HepG2 (cell line): ENCODE results near the gene G0S2. TPM values are rescaled to one million over a fixed set of nuclear protein-coding genes. Genes with fewer than 3 reads are reported as not detected.

ENCODE experiments used
- ARHGAP35 ChIP-seq: sonication (generic); formaldehyde crosslinking; IDR thresholded peaks from 2 replicates; pipeline ENCODE4 v1.9.0; 2022; ENCODE audit warnings: mild to moderate bottlenecking, inconsistent platforms, moderate library complexity, missing genetic modification reagents, borderline replicate concordance
- BRCA1 ChIP-seq: sonication (generic); formaldehyde crosslinking; IDR thresholded peaks from 2 replicates; pipeline ENCODE4 v1.4.0; 2020; ENCODE audit warnings: missing genetic modification reagents
- CEBPG ChIP-seq: IDR thresholded peaks from 2 replicates; pipeline ENCODE4 v1.6.1; 2016
- GATAD2A ChIP-seq: IDR thresholded peaks from 2 replicates; pipeline ENCODE4 v1.6.1; 2016
- HNRNPLL ChIP-seq: fragments of 200-400 bp; formaldehyde crosslinking; IDR thresholded peaks from 2 replicates; pipeline ENCODE4 v1.6.1; 2017; ENCODE audit warnings: mild to moderate bottlenecking, low read depth, low read length; ENCODE audit not compliant: poor library complexity, severe bottlenecking
- IRF2 ChIP-seq: IDR thresholded peaks from 2 replicates; pipeline ENCODE4 v1.6.1; 2018; ENCODE audit warnings: missing genetic modification reagents, missing compliant biosample characterization
- KAT7 ChIP-seq: IDR thresholded peaks from 2 replicates; pipeline ENCODE4 v1.6.1; 2018; ENCODE audit warnings: borderline replicate concordance, missing compliant biosample characterization
- MTA1 ChIP-seq: sonication (generic); formaldehyde crosslinking; IDR thresholded peaks from 2 replicates; pipeline ENCODE4 v1.4.0; 2020; ENCODE audit warnings: missing genetic modification reagents, mild to moderate bottlenecking, borderline replicate concordance
- POLR2AphosphoS2 ChIP-seq: IDR thresholded peaks from 2 replicates; pipeline ENCODE4 v1.6.1; 2011; ENCODE audit warnings: low read depth, low read length, improper control_type of control experiment
- RBM39 ChIP-seq: fragments of 200-400 bp; formaldehyde crosslinking; IDR thresholded peaks from one replicate; pipeline ENCODE4 v1.6.1; 2018; ENCODE audit warnings: antibody characterized with exemption, mild to moderate bottlenecking, low read depth, low read length; ENCODE audit not compliant: poor library complexity, severe bottlenecking
- SIX4 ChIP-seq: sonication (generic); formaldehyde crosslinking; IDR thresholded peaks from 2 replicates; pipeline ENCODE4 v1.4.0; 2020; ENCODE audit warnings: missing genetic modification reagents
- ZNF12 ChIP-seq: sonication (generic); formaldehyde crosslinking; IDR thresholded peaks from 2 replicates; pipeline ENCODE4 v1.5.0; 2020; ENCODE audit warnings: missing genetic modification reagents
- ZNF263 ChIP-seq: sonication (generic); formaldehyde crosslinking; IDR thresholded peaks from 2 replicates; pipeline ENCODE4 v1.4.0; 2020; ENCODE audit warnings: missing genetic modification reagents
- ZNF430 ChIP-seq: sonication (generic); formaldehyde crosslinking; IDR thresholded peaks from 2 replicates; pipeline ENCODE4 v1.9.0; 2021; ENCODE audit warnings: mild to moderate bottlenecking, missing genetic modification reagents
- ZNF543 ChIP-seq: sonication (generic); formaldehyde crosslinking; IDR thresholded peaks from 2 replicates; pipeline ENCODE4 v1.4.0; 2020; ENCODE audit warnings: mild to moderate bottlenecking, missing genetic modification reagents
- ZNF547 ChIP-seq: sonication (generic); formaldehyde crosslinking; IDR thresholded peaks from 2 replicates; pipeline ENCODE4 v1.5.1; 2020; ENCODE audit warnings: mild to moderate bottlenecking, missing genetic modification reagents
- ZNF598 ChIP-seq: sonication (generic); formaldehyde crosslinking; IDR thresholded peaks from 2 replicates; pipeline ENCODE4 v1.5.1; 2020; ENCODE audit warnings: mild to moderate bottlenecking, missing genetic modification reagents, borderline replicate concordance
- ZNF713 ChIP-seq: sonication (generic); formaldehyde crosslinking; IDR thresholded peaks from 2 replicates; pipeline ENCODE4 v1.4.0; 2020; ENCODE audit warnings: mild to moderate bottlenecking, missing genetic modification reagents
- polyA plus RNA-seq, 8 experiments: library from polyadenylated mRNA; depleted of rRNA in 3 of 8; stranded (reverse) in 7 of 8; unstranded in 1 of 8; fragments of >200 nt; fragmentation: Illumina TruSeq in 4 of 8; extraction: Trizol in 4 of 8; gene quantifications; 2 replicates each; pipeline versions ENCODE4 v1.2.1 to v1.2.3, GENCODE V29; 2011 to 2016; ENCODE audit warnings: low read depth in 4 of 8, missing spikeins in 1 of 8, mixed read lengths in 1 of 8; ENCODE audit not compliant: insufficient read depth in 1 of 8
- total RNA-seq, 5 experiments: library from RNA; depleted of rRNA; stranded (reverse); fragments of >200 nt; fragmentation: Illumina TruSeq; extraction: Trizol; gene quantifications; 2 replicates each; pipeline ENCODE4 v1.2.3, GENCODE V29; 2016; ENCODE audit warnings: low read depth in 1 of 5
- TF ChIP-seq, protein P1 (sequence below): fragments of 450-650 bp; IDR thresholded peaks from 2 replicates; pipeline ENCODE4 v1.6.1; 2017; ENCODE audit warnings: mild to moderate bottlenecking
- TF ChIP-seq, protein P2 (sequence below): sonication (generic); formaldehyde crosslinking; IDR thresholded peaks from 2 replicates; pipeline ENCODE4 v1.5.1; 2020; ENCODE audit warnings: missing genetic modification reagents, mild to moderate bottlenecking, borderline replicate concordance
- TF ChIP-seq, protein P3 (sequence below): sonication (generic); formaldehyde crosslinking; IDR thresholded peaks from 2 replicates; pipeline ENCODE4 v1.5.1; 2020; ENCODE audit warnings: mild to moderate bottlenecking, moderate library complexity, missing genetic modification reagents
- TF ChIP-seq, protein P4 (sequence below): sonication (generic); formaldehyde crosslinking; IDR thresholded peaks from 2 replicates; pipeline ENCODE4 v1.4.0; 2020; ENCODE audit warnings: missing genetic modification reagents

G0S2 gene
- total and polyA plus RNA-seq, 2 of the 13 experiments (the other 11 are each of a cell fraction or from before 2014, with no cell fraction given) = not detected

DNA sequence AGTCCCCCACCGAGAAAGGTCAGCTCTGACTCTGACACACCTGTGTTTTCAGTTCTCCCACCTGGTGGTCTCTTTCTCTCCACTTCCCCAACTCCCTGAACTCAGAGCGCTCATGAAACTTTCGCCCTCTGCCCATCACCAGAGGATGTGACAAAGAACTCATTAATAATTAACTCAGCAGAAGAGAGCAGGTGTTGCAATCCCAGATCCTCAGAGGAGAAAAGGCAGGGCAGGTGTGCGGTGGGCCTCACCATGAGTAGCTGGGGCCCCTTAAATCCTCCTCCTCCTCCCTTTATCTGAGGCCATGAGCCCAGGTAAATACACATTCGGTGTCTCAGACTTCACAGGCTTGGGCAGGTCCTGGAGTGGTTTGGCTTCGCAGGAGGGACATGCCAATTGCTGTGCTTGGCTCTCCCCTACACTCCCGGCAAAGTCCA is 21.3 kb upstream of the G0S2 start (continued):
- TF ChIP-seq ZNF430 = no peak
- TF ChIP-seq, protein P1, sequence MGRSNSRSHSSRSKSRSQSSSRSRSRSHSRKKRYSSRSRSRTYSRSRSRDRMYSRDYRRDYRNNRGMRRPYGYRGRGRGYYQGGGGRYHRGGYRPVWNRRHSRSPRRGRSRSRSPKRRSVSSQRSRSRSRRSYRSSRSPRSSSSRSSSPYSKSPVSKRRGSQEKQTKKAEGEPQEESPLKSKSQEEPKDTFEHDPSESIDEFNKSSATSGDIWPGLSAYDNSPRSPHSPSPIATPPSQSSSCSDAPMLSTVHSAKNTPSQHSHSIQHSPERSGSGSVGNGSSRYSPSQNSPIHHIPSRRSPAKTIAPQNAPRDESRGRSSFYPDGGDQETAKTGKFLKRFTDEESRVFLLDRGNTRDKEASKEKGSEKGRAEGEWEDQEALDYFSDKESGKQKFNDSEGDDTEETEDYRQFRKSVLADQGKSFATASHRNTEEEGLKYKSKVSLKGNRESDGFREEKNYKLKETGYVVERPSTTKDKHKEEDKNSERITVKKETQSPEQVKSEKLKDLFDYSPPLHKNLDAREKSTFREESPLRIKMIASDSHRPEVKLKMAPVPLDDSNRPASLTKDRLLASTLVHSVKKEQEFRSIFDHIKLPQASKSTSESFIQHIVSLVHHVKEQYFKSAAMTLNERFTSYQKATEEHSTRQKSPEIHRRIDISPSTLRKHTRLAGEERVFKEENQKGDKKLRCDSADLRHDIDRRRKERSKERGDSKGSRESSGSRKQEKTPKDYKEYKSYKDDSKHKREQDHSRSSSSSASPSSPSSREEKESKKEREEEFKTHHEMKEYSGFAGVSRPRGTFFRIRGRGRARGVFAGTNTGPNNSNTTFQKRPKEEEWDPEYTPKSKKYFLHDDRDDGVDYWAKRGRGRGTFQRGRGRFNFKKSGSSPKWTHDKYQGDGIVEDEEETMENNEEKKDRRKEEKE = no peak
- TF ChIP-seq, protein P2, sequence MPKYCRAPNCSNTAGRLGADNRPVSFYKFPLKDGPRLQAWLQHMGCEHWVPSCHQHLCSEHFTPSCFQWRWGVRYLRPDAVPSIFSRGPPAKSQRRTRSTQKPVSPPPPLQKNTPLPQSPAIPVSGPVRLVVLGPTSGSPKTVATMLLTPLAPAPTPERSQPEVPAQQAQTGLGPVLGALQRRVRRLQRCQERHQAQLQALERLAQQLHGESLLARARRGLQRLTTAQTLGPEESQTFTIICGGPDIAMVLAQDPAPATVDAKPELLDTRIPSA = no peak
- TF ChIP-seq ZNF713 (CRISPR knock-in tag) = no peak
- TF ChIP-seq, protein P3, sequence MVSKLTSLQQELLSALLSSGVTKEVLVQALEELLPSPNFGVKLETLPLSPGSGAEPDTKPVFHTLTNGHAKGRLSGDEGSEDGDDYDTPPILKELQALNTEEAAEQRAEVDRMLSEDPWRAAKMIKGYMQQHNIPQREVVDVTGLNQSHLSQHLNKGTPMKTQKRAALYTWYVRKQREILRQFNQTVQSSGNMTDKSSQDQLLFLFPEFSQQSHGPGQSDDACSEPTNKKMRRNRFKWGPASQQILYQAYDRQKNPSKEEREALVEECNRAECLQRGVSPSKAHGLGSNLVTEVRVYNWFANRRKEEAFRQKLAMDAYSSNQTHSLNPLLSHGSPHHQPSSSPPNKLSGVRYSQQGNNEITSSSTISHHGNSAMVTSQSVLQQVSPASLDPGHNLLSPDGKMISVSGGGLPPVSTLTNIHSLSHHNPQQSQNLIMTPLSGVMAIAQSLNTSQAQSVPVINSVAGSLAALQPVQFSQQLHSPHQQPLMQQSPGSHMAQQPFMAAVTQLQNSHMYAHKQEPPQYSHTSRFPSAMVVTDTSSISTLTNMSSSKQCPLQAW (CRISPR knock-in tag) = peak; percentile 90
- TF ChIP-seq SIX4 (CRISPR knock-in tag) = no peak
- TF ChIP-seq ARHGAP35 (CRISPR knock-in tag) = no peak
- TF ChIP-seq, protein P4, sequence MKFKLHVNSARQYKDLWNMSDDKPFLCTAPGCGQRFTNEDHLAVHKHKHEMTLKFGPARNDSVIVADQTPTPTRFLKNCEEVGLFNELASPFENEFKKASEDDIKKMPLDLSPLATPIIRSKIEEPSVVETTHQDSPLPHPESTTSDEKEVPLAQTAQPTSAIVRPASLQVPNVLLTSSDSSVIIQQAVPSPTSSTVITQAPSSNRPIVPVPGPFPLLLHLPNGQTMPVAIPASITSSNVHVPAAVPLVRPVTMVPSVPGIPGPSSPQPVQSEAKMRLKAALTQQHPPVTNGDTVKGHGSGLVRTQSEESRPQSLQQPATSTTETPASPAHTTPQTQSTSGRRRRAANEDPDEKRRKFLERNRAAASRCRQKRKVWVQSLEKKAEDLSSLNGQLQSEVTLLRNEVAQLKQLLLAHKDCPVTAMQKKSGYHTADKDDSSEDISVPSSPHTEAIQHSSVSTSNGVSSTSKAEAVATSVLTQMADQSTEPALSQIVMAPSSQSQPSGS (CRISPR knock-in tag) = no peak
- TF ChIP-seq IRF2 = no peak
- TF ChIP-seq BRCA1 = no peak
- peak; percentile 84 for TF ChIP-seq CEBPG (CRISPR knock-in tag)
- no peak for TF ChIP-seq KAT7 (CRISPR knock-in tag)
- TF ChIP-seq ZNF547 (CRISPR knock-in tag) = no peak
- no peak for TF ChIP-seq RBM39
- no peak for TF ChIP-seq ZNF543 (CRISPR knock-in tag)
- peak; percentile 39; the same call in 1 of the 2 replicates for TF ChIP-seq ZNF263
- TF ChIP-seq HNRNPLL = no peak
- TF ChIP-seq GATAD2A (CRISPR knock-in tag) = peak; percentile 56
- peak; percentile 42; the same call in 1 of the 2 replicates for TF ChIP-seq MTA1 (CRISPR knock-in tag)
- no peak for TF ChIP-seq POLR2AphosphoS2
- TF ChIP-seq ZNF12 (CRISPR knock-in tag) = 0 out of 2 replicates have a peak, but pooled peaks have one; percentile 43
- no peak for TF ChIP-seq ZNF598 (CRISPR knock-in tag)
